Stomach (tissue), 4 donors: ENCODE results near the gene LILRA1.

Experiments used
- CTCF ChIP-seq, 7 experiments: fragments of 450-650 bp in 4 of 7; fragments of 200-600 bp in 3 of 7; sonication (generic) in 3 of 7; IDR thresholded peaks; one replicate each; pipeline ENCODE4 v1.5.1; 2016 to 2019; ENCODE audit warnings: antibody characterized with exemption in 7 of 7, control low read depth in 2 of 7, mild to moderate bottlenecking in 1 of 7
- EP300 ChIP-seq: sonication (generic); formaldehyde crosslinking; IDR thresholded peaks from one replicate; pipeline ENCODE4 v1.6.1; 2017; ENCODE audit warnings: antibody characterized with exemption
- POLR2A ChIP-seq, 4 donors: fragments of 450-650 bp; IDR thresholded peaks; one replicate each; pipeline ENCODE4 v1.6.1; 2016; ENCODE audit warnings: antibody characterized with exemption in 4 of 4, control low read depth in 2 of 4, mild to moderate bottlenecking in 1 of 4, moderate library complexity in 1 of 4
- POLR2AphosphoS5 ChIP-seq, 3 donors: sonication (generic); formaldehyde crosslinking; IDR thresholded peaks; one replicate each; pipeline ENCODE4 v1.6.1; 2016; ENCODE audit warnings: antibody characterized with exemption in 3 of 3

- TF ChIP-seq CTCF (IDR thresholded peaks at IDR 0.05) (no peak), EP300 (no peak), POLR2AphosphoS5 (IDR thresholded peaks at IDR 0.05) (no peak), POLR2A (IDR thresholded peaks at IDR 0.05) (no peak)
Observed at GRCh38 chr19:54558339-54558738, 35.1 kb upstream of the LILRA1 start.
